HG02938 (cell line): ENCODE measurements around the gene PNPLA3.

Experiments used
- ATAC-seq: cut with Tn5 transposase; IDR thresholded peaks from one replicate; pipeline ENCODE4 v1.9.1; 2021; ENCODE audit warnings: mild to moderate bottlenecking, moderate library complexity; ENCODE audit not compliant: unreplicated experiment

The PNPLA3 gene

GRCh38 chr22:43955883-43956782 lies 32.5 kb downstream of the PNPLA3 start:
- no peak for ATAC-seq

GRCh38 chr22:43956805-43957463 lies 33.3 kb downstream of the PNPLA3 start:
- ATAC-seq: no peak

- ATAC-seq: no peak
Measured at GRCh38 chr22:43957871-43958270, 34.3 kb downstream of the PNPLA3 start.

- no peak for ATAC-seq
Measured at GRCh38 chr22:43964314-43964857, 40.8 kb downstream of the PNPLA3 start.

- no peak for ATAC-seq
Measured at GRCh38 chr22:43967069-43967468, 43.5 kb downstream of the PNPLA3 start.

- ATAC-seq: no peak
Measured at GRCh38 chr22:43968614-43969013, 45.0 kb downstream of the PNPLA3 start.

- ATAC-seq: no peak
Measured at GRCh38 chr22:43969021-43969878, 45.6 kb downstream of the PNPLA3 start.

GRCh38 chr22:43969989-43970755 lies 46.6 kb downstream of the PNPLA3 start:
- no peak for ATAC-seq

GRCh38 chr22:43971112-43971511 lies 47.5 kb downstream of the PNPLA3 start:
- no peak for ATAC-seq

- no peak for ATAC-seq
Measured at GRCh38 chr22:43972931-43973462, 49.4 kb downstream of the PNPLA3 start.

GRCh38 chr22:43974028-43974545 lies 50.5 kb downstream of the PNPLA3 start:
- no peak for ATAC-seq

- ATAC-seq: no peak
Measured at GRCh38 chr22:43975041-43975440, 51.4 kb downstream of the PNPLA3 start.

- no peak for ATAC-seq
Measured at GRCh38 chr22:43976861-43977795, 53.5 kb downstream of the PNPLA3 start.

GRCh38 chr22:43978558-43978957 lies 55.0 kb downstream of the PNPLA3 start:
- ATAC-seq: no peak

GRCh38 chr22:43980579-43980978 lies 57.0 kb downstream of the PNPLA3 start:
- no peak for ATAC-seq

GRCh38 chr22:43980996-43981395 lies 57.4 kb downstream of the PNPLA3 start:
- ATAC-seq: no peak

GRCh38 chr22:43983808-43984207 lies 60.2 kb downstream of the PNPLA3 start:
- ATAC-seq: no peak

GRCh38 chr22:43985532-43985931 lies 61.9 kb downstream of the PNPLA3 start:
- no peak for ATAC-seq
